NCI-H2227 (cell line): ENCODE data around the gene PABPN1.
"Not testable (repeated sequence)": the region's sequence is repeated elsewhere in the genome, so short reads cannot be mapped to it uniquely, and the experiment has no call there.

Experiments used
- DNase-seq: peaks from one replicate; lab custom pipeline; 2025; ENCODE audit not compliant: unreplicated experiment; lab: John Stamatoyannopoulos, UW

Gene PABPN1

GRCh38 chr14:23320584-23321571, at the start of gene PABPN1:
PABPN1 (plus strand) TSS chr14:23321457; CDS start chr14:23321470, 13 bp downstream.
- DNase-seq = peak; percentile 100

GRCh38 chr14:23275412-23275811, 45.8 kb upstream of the PABPN1 start:
- DNase-seq = no peak

DNA sequence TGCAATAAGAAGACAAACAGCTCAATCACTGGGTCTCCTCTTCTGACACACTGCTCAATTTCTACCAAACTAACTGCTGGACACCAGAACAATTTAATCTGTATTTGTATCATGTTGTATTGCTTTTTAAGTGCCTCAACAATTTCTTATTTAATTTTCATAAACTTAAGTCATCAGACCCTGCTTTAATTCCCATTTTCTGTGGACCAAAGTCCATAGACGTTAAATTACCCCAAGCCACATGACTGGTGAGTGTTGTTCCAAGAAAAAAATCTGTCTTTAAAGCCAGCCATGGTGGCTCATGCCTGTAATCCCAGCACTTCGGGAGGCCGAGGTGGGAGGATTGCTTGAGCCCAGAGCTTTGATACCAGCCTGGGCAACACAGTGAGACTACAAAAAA, 44.1 kb upstream of the PABPN1 start:
- no peak for DNase-seq

DNA sequence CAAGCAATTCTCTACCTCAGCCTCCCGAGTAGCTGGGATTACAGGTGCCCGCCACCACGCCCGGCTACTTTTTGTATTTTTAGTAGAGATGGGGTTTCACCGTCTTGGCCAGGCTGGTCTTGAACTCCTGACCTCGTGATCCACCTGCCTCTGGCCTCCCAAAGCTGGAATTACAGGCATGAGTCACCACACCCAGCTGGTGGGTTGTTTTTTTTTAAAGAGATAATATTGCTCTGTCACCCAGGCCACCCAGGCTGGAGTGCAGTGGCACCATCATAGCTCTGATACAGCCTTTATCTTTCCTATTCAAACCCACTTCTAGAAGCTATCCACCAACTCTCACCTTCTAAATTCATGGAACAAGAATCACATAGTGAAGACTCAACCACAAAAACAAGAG, 43.3 kb upstream of the PABPN1 start:
- DNase-seq = not testable (repeated sequence)

DNA sequence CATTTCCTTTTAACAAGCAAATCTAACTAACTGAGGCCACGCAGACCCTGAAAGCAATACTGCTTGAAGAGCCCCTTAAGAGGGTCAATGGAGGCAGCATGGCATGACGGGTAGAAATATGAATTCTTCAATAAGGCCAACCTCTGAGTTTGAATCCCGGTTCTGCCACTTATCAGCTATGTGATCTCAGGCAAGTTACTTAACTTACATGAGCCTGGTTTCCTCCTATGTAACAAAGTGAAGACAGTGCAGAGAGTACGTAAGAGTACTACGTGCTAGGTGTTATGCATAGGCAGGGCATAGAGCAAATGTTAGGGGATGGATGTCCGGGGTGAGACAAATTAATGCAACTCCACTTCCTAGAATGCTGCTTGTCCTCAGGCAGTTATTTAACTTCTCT, 40.0 kb upstream of the PABPN1 start:
- no peak for DNase-seq

- DNase-seq = peak; percentile 7
These were observed 36.4 kb upstream of the PABPN1 start for GRCh38 chr14:23284654-23285529.

GRCh38 chr14:23285530-23286019, 35.7 kb upstream of the PABPN1 start:
- DNase-seq = no peak

- peak; percentile 97 for DNase-seq
These were observed 35.0 kb upstream of the PABPN1 start, which contains the start of gene HOMEZ for GRCh38 chr14:23286020-23286901. HOMEZ (minus strand) TSS chr14:23286132; CDS start chr14:23285952, 180 bp downstream.

DNA sequence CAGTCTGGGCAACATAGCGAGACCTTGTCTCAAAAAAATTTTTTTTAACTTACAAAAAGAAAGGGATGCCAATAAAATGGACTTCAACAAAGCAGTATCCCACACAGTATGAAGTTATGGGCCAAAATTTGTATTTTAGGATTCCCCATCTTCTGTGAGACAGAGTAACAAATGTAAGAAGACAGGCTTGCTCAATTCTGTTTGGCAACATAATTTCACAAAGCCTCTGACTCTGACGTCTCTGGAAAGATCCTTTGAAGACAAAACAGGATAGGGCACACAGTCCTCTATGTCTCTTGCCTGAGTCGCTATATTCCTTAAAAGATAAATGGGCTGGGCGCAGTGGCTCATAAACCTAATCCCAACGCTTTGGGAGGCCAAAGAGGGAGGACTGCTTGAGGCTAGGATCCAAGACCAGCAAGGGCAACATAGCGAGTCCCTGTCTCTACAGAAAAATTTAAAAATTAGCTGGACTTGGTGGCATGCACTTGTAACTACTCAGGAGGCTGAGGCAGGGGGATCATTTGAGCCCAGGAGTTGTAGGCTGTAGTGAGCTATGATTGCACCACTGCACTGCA, 34.3 kb upstream of the PABPN1 start:
- no peak for DNase-seq

DNA sequence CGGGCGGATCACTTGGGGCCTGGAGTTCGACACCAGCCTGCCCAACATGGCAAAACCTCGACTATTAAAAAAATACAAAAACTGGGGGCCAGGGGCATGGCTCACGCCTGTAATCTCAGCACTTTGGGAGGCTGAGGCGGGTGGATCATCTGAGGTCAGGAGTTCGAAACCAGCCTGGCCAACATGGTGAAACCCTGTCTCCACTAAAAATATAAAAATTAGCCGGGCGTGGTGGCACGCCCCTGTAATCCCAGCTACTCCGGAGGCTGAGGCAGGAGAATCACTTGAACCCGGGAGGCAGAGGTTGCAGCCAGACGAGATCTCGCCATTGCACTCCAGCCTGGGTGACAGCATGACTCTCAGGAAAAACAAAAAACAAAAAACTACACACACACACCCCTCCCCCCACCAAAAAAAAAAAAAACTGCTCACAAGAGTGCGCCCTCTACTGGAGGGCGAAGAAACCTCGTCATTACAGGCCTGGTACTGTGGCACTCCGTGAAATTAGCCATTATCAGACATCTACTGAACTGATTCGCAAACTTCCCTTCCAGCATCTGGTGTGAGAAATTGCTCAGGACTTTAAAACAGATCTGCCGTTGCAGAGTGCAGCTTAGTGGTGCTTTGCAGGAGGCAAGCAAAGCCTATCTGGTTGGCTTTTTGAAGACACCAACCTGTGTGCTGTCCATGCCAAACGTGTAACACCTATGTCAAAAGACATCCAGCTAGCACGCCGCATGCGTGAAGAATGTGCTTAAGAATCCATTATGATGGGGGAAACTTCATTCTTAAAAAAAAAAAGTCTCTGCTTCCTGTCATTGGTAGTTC, 26.3 kb upstream of the PABPN1 start:
- peak; percentile 79 for DNase-seq

DNA sequence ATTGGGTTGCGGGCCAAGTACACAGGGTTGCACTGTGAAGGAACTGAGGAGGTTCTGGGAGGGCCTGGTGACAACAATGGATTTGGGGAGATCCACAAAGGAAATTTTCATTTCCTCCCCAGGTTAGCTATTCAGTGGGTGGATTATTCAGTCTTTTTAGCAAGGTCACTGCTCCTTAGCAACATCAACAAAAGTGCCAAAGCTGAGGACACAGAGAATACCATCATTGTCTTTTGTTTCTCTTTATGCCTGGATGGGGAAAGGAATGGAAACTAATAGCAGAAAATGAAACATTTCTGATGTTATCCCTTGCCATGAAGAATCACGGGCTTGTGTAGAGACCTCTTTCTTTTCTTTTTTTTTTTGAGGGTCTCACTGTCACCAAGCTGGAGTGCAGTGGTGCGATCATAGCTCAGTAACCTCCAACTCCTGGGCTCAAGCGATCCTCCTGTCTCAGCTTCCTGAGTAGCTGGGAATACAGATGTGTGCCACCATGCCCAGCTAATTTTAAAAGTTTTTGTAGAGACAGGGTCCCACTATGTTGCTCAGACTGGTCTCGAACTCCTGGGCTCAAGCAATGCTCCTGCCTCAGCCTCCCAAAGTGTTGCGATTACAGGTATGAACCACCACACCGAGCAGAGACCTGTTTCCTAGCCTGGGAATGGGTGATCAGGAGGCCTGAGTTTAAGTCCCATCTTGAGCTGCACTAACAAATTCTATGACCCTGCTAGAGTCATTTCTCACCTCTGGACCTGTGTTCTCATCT, 25.1 kb upstream of the PABPN1 start:
- no peak for DNase-seq

- no peak for DNase-seq
These were observed 24.2 kb upstream of the PABPN1 start for GRCh38 chr14:23297096-23297495.

DNA sequence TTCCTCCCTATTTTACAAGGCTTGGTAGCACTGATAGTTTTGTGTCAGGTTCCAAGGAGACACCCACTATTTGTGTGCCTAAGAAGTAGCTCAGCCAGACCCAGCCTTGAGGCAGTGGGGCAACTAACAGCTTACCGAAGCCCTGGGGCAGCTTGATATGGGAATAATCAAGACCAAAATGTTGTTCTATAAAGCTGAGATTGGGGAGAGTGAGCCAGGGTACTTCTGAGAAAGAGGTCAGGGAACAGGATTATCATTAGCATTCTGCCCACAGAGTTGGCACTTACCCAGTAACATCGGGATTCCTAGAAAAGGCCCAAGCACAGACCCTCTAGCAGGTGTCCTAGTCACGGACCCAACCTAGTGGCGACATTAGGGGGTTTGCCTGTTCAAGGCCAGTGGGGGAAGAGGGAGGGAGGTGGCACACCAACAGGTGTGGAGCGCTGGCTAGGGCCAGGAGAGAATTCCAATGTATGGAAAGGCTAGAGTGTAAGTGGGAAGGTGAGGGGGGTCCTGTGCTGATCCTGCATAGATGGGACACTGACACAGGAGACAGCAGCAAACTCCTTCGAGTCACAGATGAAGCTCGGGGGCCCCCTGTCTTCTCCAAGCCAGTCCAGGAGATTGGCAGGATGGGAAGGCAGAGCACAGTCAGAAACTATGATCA, 23.5 kb upstream of the PABPN1 start:
- DNase-seq = no peak

DNA sequence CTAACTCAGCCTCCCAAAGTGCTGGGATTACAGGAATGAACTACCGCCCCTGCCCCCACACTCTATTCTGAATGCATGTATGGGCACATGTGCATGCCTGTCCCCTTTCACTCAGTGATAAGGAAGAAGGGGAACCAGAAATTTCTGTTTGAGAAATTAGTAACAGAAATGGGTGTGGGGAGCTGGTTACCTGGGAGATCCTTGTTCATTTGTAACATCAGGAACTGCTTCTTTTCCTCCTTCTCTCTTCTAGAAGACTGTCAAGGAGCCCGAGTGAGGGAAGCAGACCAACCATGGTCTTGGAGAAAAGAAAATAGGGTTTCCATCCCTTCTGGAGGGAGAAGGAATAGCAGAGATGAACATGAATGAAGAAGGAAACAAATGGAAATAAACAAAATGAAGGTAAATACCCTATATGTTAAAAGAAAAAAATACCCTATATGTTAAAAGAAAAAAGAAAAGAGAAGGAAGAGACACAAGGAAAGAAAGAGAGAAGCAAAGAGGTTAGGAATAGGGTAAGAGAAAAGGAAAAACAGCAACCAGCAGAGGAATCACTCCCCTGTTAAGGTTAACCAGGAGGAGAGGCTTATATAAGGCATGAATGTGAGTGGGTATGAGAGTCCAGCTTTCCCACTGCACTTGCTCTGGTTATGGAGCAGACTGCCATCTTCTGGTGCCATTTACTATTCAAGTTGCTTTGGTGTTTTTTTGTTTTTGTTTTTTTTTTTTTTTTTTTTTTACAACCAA, 21.9 kb upstream of the PABPN1 start:
- DNase-seq = peak; percentile 46

- no peak for DNase-seq
These were observed 21.1 kb upstream of the PABPN1 start for GRCh38 chr14:23299986-23300686.

- DNase-seq = peak; percentile 26
These were observed 20.5 kb upstream of the PABPN1 start for GRCh38 chr14:23300687-23301223.
